Measurements from ENCODE around the gene DNASE2. TPM values are rescaled to one million over a fixed set of nuclear protein-coding genes. Genes with fewer than 3 reads are reported as not detected.

The DNASE2 gene
- total RNA-seq, 1 donor from 2014 or later: 23.5 TPM

GRCh38 chr19:12884627-12884925, 3.3 kb upstream of the DNASE2 start:
- Mint-ChIP-seq H3K4me1 (peaks cover 13% of the 10 kb centered on the region), H3K36me3 (peaks cover 2% of the 10 kb centered on the region), H3K4me3 (peak overlapping the region; percentile 63), H3K9me3 (peaks cover 4% of the 10 kb centered on the region), H3K27me3 (ENCODE audit: low read depth) (peaks cover 48% of the 10 kb centered on the region), H3K27ac (no peak overlapping the region)
- DNase-seq (ENCODE audit: low spot score in 2 of 2, unreplicated experiment in 2 of 2): no peak
- TF ChIP-seq CTCF (IDR thresholded peaks at IDR 0.05; ENCODE audit: unreplicated experiment): no peak

DNA sequence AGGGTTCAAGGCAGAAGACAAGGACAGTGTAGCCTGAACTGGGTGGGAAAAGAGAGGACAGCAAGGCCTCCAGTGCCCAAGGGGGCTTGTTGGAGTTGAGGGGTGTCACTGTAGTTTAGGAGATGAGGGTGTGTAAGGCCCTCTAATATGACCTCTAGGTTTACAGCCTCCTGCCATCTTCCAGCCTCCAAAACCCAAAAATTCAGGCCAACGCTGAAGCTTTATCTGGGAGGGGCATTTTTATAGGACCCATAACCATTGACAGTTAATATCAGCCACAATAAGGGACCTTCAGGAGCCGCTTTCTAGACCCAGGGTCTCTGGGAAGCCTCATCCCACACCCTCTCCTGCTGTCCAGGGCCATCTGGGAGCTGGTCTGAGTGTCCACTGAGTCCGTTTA, 3.0 kb upstream of the DNASE2 start:
- DNase-seq (ENCODE audit: low spot score in 2 of 2, unreplicated experiment in 2 of 2): no peak
- TF ChIP-seq CTCF (IDR thresholded peaks at IDR 0.05; ENCODE audit: unreplicated experiment): no peak
- Mint-ChIP-seq H3K36me3 (peaks cover 2% of the 10 kb centered on the region), H3K9me3 (peaks cover 4% of the 10 kb centered on the region), H3K4me1 (peaks cover 13% of the 10 kb centered on the region), H3K27me3 (ENCODE audit: low read depth) (peaks cover 48% of the 10 kb centered on the region), H3K4me3 (no peak overlapping the region), H3K27ac (no peak overlapping the region)

DNA sequence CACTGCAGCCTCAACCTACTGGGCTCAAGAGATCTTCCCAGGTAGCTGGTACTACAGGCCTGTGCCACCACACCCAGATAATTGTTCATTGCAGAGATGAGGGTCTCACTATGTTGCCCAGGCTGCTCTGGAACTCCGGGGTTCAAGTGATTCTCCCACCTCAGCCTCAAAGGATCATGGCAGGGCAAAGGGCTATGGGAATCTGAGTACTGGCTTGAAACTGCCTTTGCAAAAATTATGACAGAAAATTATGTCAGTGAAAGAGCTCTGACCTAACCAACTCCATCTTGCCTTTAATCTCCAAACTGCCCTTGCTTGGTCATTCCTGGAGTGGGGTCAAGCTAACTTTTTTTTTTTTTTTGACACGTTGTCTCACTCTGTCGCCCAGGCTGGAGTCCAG, 1.3 kb upstream of the DNASE2 start:
- Mint-ChIP-seq H3K36me3 (peaks cover 2% of the 10 kb centered on the region), H3K4me1 (peaks cover 13% of the 10 kb centered on the region), H3K4me3 (peak overlapping the region; percentile 79), H3K9me3 (peaks cover 4% of the 10 kb centered on the region), H3K27ac (peak overlapping the region; percentile 41), H3K27me3 (ENCODE audit: low read depth) (peaks cover 43% of the 10 kb centered on the region)
- no peak for TF ChIP-seq CTCF (IDR thresholded peaks at IDR 0.05; ENCODE audit: unreplicated experiment)
- DNase-seq (ENCODE audit: low spot score in 2 of 2, unreplicated experiment in 2 of 2): no peak

- Mint-ChIP-seq H3K27ac (peak overlapping the region; percentile 67), H3K4me3 (peak overlapping the region; percentile 79), H3K9me3 (peaks cover 4% of the 10 kb centered on the region), H3K4me1 (peaks cover 9% of the 10 kb centered on the region), H3K36me3 (peaks cover 2% of the 10 kb centered on the region), H3K27me3 (ENCODE audit: low read depth) (peaks cover 26% of the 10 kb centered on the region)
- DNase-seq (ENCODE audit: low spot score in 2 of 2, unreplicated experiment in 2 of 2): peak in 1 of 2 experiments; percentile 53
- no peak for TF ChIP-seq CTCF (IDR thresholded peaks at IDR 0.05; ENCODE audit: unreplicated experiment)
Measured at GRCh38 chr19:12880551-12881171, 588 bp downstream of the DNASE2 start.

DNA sequence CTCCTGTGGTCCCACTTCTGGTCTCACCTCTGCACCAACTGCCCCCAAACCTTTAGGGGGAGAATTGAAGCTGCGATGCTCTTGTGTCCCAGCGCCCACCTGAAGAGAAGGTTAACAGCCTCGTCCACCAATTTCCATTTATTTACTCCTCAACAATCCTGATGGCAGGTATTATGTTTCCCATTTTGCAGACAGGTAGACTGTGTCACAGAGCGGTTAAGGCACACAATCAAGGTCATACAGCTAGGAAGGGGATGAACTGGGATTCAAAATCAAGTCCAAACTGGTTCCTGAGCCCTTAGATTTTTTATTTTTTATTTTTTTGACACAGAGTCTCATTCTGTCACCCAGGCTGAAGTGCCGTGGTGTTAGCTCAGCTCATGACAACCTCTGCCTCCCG, 6.2 kb downstream of the DNASE2 start:
- DNase-seq (ENCODE audit: low spot score in 2 of 2, unreplicated experiment in 2 of 2): no peak
- Mint-ChIP-seq H3K36me3 (peaks cover 21% of the 10 kb centered on the region), H3K27me3 (ENCODE audit: low read depth) (no peaks in the 10 kb centered on the region), H3K4me3 (no peak overlapping the region), H3K27ac (no peak overlapping the region), H3K9me3 (peaks cover 5% of the 10 kb centered on the region), H3K4me1 (no peaks in the 10 kb centered on the region)
- no peak for TF ChIP-seq CTCF (IDR thresholded peaks at IDR 0.05; ENCODE audit: unreplicated experiment)
